Stimulated activated CD8-positive, alpha-beta memory T cell treated with anti-CD3 and anti-CD28 coated beads, Interleukin-7, amount 100 ng/mL, for 48 hours (primary cell): ENCODE data around the gene CSNK1D.
"Not testable (repeated sequence)": the region's sequence is repeated elsewhere in the genome, so short reads cannot be mapped to it uniquely, and the experiment has no call there.

Source experiments
- DNase-seq, 2 donors: peaks; one replicate each; pipeline ENCODE4 v3.0.0-alpha.2; 2020; ENCODE audit warnings: low read depth in 1 of 2; ENCODE audit errors: extremely low read depth in 1 of 2

CSNK1D gene

DNA sequence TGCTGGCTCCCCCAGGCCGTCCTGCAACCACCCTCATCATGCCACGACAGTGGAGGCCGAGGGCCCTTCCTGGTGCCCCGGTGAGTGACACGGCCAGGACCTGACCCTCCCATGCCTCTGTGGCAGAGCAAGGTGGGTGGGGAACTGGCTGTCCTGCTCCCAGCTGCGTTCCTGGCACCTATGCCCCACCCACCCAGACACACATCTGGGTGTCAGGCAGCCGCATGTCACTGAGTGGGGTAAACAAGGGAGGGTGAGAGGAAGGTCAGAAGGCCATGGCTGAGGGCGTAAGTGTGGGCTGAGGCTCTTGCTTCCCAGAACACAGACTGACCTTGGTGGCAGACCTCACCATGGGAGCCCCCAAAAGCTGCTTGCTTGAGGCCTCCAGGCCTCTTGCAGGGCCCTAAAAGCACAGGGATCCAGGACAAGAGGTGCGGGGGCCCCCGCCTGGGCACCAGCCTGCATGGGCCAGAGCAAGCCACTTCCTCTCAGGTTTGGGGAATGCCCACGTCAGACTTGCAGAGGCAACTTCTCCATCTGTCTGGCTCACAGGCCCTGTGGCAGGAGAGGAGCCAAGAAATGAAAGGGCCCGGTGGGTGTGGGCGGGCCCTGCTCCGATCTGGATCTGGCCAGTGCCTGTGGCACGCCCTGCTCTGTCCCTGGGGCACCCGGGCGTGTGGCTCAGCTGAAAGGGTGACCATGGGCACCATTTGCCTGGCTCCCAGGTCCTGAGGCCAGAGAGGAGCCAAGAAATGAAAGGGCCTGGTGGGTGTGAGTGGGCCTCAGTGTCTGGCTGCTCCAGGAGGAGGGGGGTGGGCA is 57.0 kb downstream of the CSNK1D start:
- DNase-seq, result no peak

DNA sequence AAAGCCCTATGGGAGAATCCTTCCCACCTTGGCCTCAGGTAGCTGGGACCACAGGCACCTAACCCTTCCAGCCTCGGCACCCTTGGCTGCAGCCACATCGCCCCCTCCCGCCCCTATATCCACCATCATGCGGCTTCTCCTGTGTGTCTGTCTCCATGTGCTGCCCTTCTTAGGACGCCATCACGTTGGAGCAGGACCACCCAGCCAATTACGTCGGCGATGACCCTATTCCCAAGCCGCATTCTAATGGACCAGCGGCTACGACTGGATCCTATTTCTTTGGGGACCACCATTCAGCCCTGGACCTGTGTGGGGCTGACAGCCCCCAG is 57.6 kb downstream of the CSNK1D start:
- no peak for DNase-seq

DNA sequence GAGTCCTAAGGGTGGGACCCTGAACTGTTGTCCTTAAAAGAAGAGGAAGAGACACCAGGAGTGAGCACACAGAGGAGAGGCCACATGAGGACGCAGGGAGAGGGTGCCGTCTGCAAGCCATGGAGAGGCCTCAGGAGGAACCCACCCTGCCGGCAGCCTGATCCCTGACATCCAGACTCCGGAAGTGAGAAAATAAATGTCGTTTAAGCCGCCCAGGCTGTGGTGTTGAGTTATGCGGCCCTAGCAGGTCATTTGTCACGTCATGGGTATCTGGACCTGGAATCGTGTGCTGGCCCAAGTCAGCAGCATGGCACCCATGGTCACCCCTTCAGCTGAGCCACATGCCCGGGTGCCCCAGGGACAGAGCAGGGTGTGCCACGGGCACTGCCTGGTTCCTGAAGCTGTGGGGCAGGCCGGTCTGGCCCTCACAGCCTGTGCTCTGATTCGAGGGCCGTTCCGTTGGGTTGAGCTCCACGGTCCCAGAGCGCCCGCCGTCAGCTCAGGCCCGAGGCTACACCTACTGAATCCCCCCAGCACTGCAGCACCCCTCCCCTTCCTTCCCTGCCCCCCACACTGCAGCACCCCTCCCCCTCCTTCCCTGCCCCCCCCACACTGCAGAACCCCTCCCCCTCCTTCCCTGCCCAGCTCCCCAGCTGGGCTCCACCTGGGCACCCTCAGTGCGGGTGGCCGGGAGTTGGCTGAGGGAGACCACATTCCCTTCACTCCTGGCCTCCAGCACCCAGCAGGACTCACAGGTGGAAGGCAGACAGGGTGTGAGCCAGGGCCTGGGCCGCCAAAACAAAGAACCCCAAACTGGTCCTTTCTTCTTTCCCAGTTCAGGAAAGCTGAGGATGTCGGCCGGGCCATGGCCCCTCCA is 58.2 kb downstream of the CSNK1D start:
- no peak for DNase-seq

DNA sequence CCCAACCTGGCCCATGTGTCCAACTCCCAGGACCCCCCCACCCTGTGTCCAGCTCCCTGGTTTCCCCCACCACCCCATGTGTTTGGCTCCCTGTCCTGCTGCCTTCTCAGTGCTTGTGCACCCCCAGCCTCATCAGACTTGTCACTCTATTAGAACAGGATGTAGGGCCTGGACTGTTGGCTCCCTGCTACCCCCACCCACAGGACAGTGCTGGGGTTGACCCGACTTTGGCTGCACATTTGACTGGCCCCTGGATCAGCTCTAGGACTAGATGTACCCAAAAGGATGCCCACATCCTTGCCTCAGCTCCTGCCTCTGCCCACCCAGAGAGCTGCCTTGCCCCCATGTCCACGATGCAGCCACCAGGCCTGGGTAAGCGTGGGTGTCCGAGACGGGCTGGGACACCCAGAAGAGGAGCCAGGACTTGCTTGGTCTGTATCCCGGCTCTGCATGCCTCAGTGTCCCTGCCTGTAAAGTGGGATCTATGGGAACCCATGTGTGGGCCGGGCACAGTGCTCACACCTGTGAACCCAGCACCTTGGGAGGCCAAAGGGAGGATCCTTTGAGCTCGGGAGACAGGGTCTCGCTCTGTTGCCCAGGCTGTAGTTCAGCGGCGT is 59.4 kb downstream of the CSNK1D start:
- DNase-seq, result no peak

- peak in 1 of 2 donors; percentile 65 for DNase-seq
These were observed 60.1 kb downstream of the CSNK1D start for GRCh38 chr17:82213251-82214011.

DNA sequence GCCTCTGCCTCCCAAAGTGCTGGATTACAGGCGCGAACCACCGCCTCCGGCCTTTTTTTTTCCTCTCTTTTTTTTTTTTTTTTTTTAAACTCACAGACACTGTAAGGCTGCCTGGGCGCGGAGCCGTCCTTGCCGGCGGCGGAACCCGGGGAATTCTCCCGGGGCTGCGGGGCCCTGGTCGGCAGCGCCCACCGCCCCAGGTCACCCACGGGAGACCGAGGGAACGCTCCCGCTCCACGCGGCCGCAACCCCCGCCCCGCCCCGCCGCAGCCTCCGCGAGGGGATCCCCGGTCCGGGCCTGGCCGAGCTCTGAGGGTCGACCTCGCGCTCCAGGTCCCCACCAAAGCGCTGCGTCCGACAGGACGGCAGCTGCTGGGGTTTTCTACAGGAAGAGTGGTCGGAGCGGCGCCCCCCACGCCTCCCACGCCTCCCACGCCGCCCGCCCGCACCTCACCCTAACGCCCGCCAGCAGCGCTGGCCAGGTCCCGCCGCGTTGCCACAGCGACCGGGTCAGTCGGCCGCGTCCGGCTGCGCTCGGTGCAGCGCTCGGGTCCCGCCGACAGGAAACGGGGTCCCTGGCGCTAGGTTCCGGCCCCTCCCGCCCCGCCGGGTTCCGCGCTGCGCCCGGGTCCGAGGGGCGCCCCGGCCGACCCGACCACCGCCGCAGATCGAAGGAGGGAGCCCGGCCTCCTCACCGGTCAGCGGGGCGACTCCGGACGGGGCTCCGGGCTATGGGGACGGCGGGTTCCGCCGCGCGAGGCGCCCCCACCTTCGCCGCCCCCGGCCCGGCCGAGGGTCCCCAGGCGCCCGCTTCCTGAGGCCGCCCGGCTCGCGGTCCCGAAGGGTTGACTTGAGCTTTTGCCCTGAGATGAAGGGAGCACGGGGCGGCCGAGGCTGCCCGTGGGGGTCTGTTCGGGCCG is 60.9 kb downstream of the CSNK1D start, which contains the start of gene CCDC57:
Gene CCDC57 (minus strand): TSS at position 512 of the 920 bp plus-strand sequence. CDS start 10,898 bp downstream, outside the sequence.
- DNase-seq, result peak; percentile 60 to 68

DNA sequence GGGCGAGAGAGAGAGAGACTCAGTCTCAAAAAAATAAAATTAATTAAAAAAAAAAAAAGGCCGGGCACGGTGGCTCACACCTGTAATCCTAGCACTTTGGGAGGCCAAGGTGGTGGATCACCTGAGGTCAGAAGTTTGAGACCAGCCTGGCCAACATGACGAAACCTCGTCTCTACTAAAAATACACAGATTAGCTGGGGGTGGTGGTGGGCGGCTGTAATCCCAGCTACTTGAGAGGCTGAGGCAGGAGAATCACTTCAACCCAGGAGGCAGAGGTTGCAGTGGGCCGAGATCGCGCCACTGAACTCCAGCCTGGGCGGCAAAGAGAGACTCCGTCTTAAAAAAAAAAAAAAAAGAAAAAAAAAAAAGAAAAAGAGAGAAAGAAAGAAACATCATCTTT is 62.8 kb downstream of the CSNK1D start:
- not testable (repeated sequence) for DNase-seq

DNA sequence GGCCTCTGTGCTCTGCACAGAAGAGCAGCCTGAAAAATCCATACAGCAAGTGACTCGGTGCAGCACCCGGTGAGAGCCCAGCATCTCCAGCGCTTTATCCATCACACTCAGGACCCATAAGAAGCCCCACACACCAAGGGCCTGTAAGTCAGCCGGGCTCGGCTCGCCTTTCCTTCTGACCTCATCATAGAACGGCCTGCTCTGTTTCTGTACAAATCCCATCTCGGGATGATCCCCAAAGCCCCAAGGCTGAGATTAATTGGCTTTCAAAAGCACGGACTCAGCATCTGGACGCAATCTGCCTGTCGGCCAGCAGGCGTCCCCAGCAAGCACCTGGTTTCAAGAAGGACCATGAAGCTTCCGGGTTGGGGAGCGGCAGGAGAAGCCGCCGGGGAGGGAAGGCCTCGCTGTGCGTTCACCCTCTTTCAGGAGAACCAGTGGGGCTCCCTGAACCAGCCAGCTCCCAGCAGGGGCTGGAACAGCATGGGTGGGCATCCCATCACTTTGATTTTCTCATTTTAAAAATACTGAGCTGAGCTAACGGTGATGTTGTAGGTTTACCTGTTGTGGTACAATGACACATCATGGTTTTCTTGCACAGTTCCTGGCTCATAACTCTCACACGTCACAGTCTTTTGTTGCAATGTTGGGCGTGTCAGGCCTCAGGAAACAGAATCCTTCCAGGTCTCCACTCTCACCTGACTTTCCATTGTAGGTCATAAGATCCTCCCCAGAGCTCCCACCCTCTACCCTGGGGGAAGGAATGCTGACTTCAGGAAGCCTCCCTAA is 67.6 kb downstream of the CSNK1D start:
- peak in 1 of 2 donors; percentile 73 for DNase-seq

GRCh38 chr17:82204831-82205719 is 68.4 kb downstream of the CSNK1D start:
- DNase-seq, result peak in 1 of 2 donors; percentile 59

DNA sequence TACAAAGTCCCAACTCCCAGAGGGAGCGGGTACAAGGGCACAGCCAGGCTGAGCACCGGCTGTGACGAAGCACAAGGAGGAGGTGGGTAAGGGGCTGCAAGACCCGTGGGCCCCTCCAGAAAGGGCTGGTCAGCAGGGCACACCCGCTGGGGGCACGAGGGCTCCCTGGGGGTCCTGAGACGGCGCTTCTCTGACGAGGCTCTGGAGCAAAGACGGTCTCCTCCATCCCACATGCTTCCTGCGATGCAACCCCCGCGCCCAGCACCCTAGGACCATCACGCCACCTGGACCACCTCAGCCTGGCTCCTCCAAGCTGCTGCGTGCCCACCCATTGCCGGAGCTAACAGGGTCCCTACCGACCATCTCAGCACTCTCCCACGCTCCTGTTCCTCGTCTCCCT is 69.6 kb downstream of the CSNK1D start:
- no peak for DNase-seq

DNA sequence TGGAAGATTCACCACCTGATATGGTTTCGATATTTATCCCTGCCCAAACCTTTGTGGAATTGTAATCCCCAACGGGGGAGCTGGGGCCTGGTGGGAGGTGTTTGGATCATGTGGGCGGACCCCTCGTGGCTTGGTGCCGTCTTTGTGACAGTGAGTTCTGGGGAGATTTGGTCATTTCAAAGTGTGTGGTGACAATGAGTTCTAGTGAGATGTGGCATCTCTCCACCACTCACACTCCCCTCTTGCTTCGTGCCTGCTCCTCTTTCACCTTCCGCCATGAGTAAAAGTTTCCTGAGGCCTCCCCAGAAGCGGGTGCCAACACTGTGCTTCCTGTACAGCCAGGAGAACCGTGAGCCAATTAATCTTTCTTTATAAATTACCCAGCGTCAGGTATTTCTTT is 70.5 kb downstream of the CSNK1D start:
- peak in 1 of 2 donors; percentile 42 for DNase-seq

DNA sequence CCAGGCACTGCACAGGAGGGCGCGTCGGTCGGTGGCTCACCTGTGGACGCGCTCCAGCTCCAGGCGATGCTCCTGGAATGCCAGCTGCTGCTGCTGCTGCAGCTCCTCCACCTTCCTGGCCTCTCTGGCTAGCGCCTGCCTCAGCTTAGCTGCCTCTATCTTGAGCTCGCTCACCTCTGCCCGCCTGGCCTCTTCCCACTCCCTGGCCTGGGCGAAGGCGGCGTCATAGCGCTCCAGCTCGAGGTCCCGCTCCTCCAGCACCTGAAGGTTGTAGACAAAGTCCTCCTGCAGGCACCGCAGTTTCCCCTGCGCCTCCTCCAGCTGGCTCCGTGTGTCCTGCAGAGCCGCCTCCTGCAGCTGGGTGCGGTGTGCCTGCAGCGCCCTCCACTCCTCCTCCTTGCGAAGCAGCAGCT is 72.0 kb downstream of the CSNK1D start:
- DNase-seq, result no peak

DNA sequence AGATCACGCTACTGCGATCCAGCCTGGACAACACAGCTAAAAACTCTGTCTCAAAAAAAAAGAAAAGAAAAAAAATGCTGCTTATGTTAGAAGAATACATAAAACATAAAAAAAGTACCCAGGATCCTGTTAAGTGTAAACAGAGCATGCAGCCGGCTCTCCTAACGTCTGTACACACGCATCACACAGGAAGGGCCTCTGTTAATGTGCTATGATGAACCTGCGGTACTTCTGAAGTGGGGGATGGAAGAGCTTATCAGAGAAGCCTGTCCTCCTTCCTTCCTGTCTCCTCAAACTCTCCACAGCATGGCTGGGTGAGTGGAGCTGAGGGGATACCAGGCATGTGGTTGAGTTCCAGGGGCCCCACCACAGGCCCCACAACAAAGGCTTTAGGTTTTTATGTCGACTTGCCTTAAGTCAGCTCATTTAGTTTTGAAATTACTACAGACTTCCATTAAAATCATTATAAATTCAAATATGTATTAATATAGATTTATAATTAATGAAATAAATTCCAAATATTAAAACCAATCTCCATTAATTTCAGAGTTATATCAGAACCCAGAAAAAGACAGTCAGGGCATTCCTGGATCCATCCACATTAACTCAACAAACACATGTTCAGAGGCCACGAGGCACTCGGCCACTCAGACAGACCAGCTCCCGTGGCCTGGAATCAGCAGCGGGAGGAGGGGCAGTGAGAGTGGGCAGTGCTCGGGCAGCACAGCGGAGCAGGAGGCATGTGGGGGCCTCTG is 72.6 kb downstream of the CSNK1D start:
- peak in 1 of 2 donors; percentile 79 for DNase-seq

DNA sequence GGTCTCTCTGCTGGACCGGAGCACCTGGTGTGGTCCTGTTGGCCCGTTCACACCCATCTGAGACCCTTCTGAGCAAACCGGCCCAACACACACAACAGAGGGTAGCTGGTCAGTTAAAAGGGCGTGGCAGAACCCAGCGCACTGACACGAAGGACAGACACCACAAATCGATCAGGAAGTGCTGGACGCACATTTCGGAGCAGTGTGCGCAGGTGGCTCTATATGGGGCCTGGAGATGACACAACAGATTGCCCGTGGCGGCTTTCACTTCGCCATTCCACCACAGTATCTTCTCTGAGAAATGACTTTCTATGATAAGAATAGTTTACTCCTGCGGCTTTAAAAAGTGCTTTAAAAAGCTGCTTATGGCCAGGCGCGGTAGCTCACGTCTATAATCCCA is 73.4 kb downstream of the CSNK1D start:
- DNase-seq, result no peak

DNA sequence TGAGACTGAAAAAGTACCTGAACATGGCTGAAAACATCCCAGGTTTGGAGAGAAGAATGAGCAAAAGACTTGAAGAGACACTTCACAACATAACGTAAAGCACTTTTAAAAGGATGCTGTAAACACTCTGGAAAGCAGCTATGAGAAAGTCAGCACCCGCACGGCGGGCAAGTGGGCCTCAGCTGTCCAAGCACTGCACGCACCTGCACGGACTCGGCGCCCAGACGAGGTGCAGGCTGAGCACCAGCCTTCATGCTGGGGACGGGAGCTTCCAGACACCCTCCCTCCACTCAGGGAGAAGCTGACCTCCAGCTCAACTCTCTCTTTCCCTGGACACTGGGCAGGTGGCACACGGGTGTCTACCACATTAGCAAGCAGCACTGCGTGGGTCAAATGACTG is 74.0 kb downstream of the CSNK1D start:
- DNase-seq, result no peak

DNA sequence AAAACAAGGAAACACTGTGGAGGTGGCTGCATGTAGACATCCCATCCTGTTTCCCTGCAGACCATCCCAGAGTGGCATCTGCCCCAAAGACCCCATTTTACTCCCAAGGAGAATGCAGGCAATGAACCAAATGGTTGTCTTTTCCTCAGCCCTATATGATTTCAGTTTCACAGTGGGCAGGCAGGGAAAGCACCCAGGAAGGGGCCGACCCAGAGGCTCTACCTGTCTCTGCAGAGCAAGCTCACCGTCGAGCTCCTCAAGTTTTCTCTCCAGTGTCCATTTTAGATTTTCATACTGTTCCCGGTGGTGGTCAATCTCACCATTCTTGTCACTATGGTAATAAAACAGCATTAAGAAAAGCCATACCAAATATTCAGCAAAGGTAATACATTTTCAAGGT is 75.4 kb downstream of the CSNK1D start:
- no peak for DNase-seq
